HG02870 (cell line): ENCODE data around the gene TRPM5.
A peak's percentile ranks its signal among the peaks of the same experiment; 100 is the strongest.

Source experiments
- ATAC-seq: cut with Tn5 transposase; IDR thresholded peaks from one replicate; pipeline ENCODE4 v1.9.1; 2021; ENCODE audit warnings: mild to moderate bottlenecking, moderate library complexity; ENCODE audit not compliant: unreplicated experiment

TRPM5 gene

DNA sequence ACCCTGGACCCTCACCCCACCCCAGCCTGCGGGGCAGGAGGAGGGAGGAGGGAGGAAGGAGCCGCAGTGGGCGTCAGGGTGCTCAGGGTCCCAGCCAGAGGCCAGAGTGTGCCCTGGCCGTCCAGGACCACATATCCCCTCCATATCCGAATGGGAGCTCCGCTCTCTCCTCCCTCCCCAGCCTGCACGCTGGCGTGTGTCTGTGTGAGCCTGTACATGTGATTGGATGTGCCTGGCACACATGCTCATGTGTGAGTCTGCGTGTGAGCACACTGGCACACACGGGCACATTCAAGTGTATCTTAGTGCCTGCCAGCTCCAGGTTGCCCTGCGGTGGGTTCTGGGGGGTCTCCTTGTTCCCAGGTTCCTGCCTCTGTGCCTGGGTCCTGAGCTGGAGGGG lies 35.6 kb downstream of the TRPM5 start:
- no peak for ATAC-seq

DNA sequence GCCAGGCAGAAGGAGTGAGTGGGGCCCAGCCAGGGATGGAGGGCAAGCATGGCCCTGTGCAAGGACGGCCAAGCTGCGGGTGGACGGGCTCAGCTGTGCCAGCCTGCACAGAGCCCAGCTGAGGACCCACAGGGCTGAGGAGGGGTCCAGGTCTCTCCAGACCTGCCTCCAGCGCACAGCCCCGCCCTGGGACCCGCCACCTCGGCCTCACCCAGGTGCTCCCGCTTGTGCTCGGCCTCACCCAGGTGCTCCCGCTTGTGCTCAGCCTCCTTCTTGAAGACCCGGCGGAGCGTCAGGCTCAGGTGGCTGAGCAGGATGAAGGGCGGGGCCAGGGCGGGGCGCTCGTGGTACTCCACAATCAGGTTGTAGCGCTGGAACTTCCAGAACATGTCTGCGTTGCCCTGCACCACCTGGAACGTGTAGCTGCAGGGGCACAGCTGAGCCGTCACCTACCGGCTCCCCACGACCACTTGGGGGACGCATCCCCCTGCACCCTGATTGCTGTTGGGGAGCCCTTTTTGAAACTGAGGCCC lies 37.4 kb downstream of the TRPM5 start:
- no peak for ATAC-seq

DNA sequence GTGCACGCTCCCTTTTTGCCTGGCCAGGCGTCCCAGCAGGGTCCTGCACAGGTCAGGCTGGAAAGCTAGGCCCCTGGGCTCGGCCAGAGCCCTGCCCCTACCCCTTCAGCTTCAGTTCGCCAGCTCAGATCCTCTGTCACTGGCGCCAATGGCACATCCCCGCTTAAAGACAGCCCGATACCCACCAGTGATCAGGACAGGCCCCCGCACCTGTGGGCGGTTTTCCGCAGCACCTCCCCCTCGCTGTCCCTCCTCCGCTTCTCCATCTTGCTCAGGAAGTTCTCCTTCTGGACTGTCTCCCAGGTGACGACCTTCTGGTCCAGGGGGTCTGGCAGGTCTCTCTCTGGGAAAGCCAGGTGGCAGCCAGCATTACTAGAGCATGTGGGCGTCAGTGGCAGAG lies 37.9 kb downstream of the TRPM5 start:
- ATAC-seq, result no peak

DNA sequence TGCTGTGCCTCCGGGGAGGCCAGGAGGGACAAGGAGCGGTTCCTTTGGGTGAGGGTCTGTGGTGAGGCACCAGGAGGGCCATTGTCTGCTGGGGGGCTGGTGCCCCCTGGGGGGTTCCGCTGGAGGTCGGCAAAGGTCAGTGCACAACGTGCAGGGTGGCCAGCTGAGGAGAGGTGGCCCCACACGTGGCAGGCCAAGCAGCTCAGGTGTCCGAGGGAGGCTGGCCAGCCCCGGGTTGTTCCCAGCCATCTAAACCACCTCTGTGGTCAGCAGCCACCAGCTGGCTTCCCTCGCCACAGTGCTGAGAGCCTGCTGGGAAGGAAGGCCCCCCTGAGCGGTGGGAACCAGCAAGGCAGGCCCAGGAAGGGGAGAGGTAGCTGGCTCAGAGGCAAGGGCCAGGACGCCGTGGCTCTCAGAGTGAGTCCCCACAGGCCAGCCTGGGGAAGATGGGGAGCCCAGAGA lies 39.5 kb downstream of the TRPM5 start:
- no peak for ATAC-seq

DNA sequence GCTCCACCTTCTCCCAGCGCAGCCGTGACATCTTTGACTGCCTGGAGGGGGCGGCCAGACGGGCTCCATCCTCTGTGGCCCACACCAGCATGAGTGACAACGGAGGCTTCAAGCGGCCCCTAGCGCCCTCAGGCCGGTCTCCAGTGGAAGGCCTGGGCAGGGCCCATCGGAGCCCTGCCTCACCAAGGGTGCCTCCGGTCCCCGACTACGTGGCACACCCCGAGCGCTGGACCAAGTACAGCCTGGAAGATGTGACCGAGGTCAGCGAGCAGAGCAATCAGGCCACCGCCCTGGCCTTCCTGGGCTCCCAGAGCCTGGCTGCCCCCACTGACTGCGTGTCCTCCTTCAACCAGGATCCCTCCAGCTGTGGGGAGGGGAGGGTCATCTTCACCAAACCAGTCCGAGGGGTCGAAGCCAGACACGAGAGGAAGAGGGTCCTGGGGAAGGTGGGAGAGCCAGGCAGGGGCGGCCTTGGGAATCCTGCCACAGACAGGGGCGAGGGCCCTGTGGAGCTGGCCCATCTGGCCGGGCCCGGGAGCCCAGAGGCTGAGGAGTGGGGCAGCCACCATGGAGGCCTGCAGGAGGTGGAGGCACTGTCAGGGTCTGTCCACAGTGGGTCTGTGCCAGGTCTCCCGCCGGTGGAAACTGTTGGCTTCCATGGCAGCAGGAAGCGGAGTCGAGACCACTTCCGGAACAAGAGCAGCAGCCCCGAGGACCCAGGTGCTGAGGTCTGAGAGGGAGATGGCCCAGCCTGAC lies 41.2 kb downstream of the TRPM5 start:
- no peak for ATAC-seq

DNA sequence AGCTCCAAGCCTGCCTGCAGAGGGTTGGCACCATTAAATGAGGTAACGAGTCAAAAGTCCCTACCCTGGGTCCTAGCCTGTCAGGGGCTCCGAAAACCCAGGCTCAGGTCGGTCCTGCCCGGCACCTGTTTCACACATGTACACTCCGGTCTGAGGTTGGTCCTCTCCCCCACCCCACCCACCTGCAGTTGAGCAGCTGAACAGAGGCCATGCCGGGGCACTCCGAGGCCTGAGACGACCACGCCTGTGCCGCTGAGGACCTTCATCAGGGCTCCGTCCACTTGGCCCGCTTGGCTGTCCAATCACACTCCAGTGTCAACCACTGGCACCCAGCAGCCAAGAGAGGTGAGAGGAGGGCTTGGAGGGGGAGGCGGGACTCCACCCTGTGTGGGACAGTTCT lies 42.2 kb downstream of the TRPM5 start:
- no peak for ATAC-seq

DNA sequence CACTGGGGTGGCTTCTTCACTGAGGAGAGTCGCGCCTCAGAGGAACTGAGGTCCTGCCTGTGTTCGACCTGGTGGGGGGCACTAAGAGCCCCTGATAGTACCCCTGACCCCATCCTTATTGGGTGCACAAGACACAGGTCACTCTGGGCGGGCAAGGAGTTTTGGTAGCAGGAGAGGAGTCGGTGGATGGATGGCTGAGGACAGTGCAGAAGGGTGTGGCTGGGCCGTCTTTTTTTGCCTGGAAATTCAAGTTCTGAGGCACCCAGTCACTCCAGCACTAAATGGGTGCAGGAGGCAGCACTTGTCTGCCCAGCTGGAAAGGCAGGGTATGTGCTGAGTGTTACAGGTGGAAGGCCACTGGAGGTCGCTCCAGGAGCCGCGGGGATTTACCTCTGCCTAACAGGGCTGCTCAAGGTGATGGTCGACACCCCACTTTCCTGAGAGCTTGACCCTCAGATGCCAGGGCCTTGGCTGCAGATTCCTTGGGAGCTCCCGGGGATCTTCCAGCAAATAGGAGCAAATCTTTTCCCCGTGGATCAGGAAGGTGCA lies 42.8 kb downstream of the TRPM5 start:
- ATAC-seq, result no peak

DNA sequence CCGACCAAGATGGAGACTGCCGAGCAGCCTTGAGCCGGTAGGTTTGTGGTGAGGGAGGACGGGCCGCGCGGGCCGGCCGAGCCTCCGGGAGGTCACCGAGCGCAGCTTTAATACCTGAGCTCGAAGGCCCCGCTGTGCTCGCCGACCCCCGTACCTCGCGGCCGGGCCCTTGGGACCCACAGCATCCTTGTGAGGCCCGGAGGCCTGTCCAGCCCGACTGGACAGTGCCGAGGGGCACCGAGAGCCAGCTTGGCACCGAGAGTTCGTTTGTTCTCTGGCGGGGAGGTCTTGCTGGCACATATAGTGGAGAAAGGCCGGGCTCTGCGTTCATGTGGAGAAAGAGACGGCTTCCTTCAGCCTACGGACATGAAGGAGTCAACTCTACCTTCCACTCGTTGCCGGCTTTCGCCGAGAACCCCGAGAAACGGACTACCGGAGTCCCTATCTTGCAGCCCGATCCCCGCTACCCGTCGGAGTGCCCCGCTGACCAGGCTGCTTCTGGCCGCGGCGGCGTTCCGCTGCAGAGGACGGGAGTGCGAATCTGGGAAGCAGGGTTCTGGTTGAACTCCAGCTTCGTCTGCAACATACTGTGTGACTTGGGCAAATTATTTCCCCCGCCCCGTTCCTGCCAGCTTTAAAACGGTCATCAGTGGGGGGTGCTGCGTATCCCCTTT lies 43.4 kb downstream of the TRPM5 start:
- peak; percentile 2 for ATAC-seq

DNA sequence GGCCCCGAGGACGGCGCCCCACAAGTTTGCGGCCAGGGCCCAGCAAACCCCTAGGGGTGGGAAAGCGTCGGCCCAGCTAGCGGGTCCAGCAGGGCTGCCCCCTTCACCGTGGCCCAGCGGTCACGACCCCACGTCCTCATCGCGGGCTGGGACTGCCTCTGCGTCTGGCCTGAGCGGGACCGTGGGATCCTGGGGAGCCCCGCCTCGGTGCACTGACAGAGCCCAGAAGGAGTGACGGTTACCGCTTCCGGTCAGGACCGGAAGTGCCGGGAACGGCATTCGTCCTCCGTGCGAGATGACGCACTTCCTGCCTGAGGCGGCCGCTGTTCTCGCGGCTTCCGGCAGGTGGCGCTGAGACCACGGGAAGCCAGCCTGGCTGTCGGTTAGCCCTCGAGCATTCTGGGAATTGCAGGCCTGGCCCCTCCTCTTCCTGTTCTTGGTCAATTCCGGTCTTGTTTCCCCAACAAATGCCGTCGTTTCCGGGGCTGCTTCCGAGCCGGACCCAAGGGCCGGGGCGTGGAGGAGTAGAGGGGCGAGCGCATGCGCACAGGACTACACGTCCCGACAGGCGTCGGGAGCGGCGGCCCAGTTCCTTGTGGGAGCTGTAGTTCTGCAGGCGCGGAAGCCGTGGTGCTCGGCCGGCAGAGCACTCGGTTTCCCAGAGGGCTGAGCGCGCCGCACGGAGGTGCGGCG lies 44.1 kb downstream of the TRPM5 start, which contains the start of gene TSSC4:
TSSC4 (plus strand) TSS at position 682 of the 693 bp plus-strand sequence. CDS start 1,884 bp downstream, outside the sequence.
- ATAC-seq, result peak; percentile 89

DNA sequence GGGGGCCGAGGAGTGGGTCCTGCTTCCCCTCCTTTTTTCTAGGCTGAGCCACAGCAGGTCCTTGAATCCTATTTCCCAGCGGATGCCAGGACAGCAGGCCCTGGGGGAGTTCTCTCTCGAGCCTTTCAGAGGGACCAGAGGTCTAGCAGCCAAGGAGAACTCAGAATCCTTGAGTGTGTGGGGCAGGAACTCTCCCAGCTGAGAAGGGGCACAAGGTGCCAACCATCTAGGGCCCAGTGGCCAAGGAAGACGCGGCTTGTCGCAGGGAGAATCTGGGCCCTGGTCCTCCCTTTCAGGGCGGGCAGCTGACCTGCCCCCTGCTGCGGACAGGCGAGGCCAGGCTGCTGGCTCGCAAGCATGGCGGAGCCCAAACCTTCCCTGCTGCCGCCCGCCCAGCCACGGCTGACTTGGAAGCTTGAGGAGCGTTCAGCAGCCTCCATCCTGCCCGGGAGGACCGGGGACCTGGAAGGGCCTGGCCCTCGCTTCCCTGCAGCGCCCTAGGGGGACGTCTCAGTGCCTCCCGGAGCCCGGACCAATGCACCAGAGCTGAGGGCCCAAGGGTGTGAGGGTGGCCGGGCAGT lies 44.7 kb downstream of the TRPM5 start:
- ATAC-seq, result peak; percentile 0

DNA sequence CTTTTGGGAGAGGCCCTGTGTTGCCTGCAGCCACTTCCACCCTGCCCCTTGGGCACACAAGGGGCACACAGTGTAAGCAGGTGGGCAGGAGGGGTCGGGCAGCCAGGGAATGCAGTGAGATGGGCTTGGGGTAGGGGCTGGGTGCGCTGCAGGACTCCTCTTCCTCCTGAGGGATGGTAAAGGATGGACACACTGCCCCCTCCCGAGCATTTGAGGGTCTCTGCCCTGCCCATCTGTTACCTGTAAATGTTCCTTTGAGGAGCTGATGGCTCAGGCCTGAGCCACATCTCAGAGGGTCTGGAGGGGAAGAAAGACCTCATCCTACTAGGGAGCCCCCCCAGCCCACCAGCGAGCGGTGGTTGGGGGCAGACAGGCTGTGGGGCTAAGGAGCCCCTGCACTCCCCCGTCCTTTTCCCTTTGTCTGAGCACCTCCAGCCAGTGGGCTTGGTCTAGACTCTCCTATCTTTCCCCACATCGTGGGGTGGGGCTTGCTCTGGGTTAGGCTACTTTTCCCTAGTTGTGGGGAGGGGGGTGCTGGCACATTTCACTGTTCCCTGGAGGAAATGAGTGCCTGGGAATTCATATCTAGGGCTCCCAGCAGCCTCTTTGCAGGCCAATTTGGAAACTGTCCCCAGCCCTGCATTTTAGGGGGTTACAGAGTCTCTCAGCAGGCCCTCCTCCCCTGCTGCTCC lies 45.5 kb downstream of the TRPM5 start:
- ATAC-seq, result no peak

DNA sequence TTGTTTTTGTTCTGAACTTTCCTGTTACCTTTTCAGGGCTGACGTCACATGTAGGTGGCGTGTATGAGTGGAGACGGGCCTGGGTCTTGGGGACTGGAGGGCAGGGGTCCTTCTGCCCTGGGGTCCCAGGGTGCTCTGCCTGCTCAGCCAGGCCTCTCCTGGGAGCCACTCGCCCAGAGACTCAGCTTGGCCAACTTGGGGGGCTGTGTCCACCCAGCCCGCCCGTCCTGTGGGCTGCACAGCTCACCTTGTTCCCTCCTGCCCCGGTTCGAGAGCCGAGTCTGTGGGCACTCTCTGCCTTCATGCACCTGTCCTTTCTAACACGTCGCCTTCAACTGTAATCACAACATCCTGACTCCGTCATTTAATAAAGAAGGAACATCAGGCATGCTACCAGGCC lies 47.3 kb downstream of the TRPM5 start:
- ATAC-seq, result no peak

DNA sequence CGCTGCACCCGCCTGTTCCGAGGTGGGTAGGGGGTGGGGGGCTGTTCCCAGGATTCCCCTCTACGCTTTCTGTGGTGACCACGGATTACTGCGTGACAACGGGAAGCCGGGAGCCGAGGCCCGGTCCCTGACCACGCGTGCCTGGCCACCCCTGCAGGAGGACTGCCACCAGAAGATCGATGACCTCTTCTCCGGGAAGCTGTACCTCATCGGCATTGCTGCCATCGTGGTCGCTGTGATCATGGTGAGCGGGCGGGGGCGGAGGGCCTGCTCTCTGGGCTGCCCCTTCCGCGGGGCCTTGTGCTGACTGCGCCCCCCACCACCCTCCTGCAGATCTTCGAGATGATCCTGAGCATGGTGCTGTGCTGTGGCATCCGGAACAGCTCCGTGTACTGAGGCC lies 47.8 kb downstream of the TRPM5 start:
- no peak for ATAC-seq

DNA sequence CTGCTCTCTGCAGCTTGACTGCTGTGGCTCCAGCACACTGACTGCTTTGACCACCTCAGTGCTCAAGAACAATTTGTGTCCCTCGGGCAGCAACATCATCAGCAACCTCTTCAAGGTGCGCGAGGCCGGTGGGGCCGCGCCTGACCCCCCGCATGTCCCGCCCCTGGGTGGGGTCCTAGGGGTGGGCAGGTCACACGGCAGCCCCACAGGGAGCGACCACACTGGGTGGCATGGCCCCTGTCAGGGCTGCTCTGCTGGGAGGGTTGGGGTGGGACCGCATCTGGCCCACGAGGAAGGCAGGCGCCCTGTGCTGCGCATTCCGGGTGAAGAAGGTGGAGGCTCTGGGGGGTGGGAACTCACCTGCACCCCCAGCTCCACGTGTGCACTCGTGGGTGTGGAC lies 48.5 kb downstream of the TRPM5 start:
- no peak for ATAC-seq

DNA sequence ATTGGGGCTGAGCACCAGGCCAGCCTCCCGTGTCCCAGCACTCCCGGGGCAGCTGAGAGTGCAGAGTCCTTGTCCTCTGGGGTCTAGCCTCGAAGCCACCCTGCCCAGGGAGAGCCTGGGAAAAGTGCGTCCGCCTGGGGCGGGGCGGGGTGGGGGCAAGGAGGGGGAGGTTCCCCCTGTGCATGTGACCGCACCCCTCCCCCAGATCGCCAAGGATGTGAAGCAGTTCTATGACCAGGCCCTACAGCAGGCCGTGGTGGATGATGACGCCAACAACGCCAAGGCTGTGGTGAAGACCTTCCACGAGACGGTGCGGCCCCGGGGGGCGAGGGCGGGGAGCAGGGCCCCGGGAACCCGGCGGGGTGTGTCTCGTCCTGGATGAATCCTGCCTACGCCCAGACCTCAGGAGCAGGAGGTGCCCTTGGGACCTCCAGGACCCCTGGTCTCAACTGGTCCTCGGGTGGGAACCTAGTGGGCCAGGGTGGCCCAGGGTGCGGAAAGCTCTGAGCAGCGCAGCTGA lies 49.0 kb downstream of the TRPM5 start:
- no peak for ATAC-seq

DNA sequence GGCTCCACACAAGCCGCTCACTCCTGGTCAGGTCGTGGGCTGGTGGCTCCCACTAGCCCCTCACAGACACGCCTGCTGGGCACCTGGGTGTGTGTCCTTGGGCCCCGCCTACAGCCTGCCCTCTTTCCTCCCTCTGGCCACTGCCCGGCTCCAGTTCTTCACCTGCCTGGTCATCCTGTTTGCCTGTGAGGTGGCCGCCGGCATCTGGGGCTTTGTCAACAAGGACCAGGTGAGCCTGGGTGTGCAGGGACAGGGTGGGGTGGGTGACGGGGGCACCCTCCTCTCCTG lies 49.6 kb downstream of the TRPM5 start:
- ATAC-seq, result no peak
